Measurements from ENCODE around the gene EPB42. TPM values are rescaled to one million over a fixed set of nuclear protein-coding genes. Genes with fewer than 3 reads are reported as not detected.

Gene EPB42
- total and polyA plus RNA-seq, 2 of the 4 experiments (the other 2 are of a cell fraction) = not detected

- no peak overlapping the region for H2AK5ac ChIP-seq (ENCODE audit: low read depth, low read length)
- H3K14ac ChIP-seq (replicated peaks; ENCODE audit: low read depth, low read length) = no peak overlapping the region
- no peak for TF ChIP-seq NFE2L2 (IDR thresholded peaks at IDR 0.05; ENCODE audit: low read depth, low read length)
- TF ChIP-seq BHLHE40 (IDR thresholded peaks at IDR 0.05; ENCODE audit: low read depth, low read length) = no peak
- no peak for TF ChIP-seq CEBPB (IDR thresholded peaks at IDR 0.05; ENCODE audit: low read depth, low read length)
- TF ChIP-seq SMC3 (IDR thresholded peaks at IDR 0.05; ENCODE audit: low read depth, low read length) = no peak
- no peak for TF ChIP-seq RCOR1 (IDR thresholded peaks at IDR 0.05; ENCODE audit: insufficient replicate concordance, low read length)
- TF ChIP-seq MAFK (IDR thresholded peaks at IDR 0.05; ENCODE audit: low read depth, low read length) = no peak
- TF ChIP-seq POLR2A (IDR thresholded peaks at IDR 0.05; ENCODE audit: low read depth, low read length) = no peak
- TF ChIP-seq, protein P1, sequence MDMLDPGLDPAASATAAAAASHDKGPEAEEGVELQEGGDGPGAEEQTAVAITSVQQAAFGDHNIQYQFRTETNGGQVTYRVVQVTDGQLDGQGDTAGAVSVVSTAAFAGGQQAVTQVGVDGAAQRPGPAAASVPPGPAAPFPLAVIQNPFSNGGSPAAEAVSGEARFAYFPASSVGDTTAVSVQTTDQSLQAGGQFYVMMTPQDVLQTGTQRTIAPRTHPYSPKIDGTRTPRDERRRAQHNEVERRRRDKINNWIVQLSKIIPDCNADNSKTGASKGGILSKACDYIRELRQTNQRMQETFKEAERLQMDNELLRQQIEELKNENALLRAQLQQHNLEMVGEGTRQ (IDR thresholded peaks at IDR 0.05; ENCODE audit: low read depth, low read length) = no peak
- TF ChIP-seq RAD21 (IDR thresholded peaks at IDR 0.05; ENCODE audit: low read length) = no peak
- TF ChIP-seq RFX5 (IDR thresholded peaks at IDR 0.05; ENCODE audit: low read depth, low read length) = no peak
- TF ChIP-seq, protein P2, sequence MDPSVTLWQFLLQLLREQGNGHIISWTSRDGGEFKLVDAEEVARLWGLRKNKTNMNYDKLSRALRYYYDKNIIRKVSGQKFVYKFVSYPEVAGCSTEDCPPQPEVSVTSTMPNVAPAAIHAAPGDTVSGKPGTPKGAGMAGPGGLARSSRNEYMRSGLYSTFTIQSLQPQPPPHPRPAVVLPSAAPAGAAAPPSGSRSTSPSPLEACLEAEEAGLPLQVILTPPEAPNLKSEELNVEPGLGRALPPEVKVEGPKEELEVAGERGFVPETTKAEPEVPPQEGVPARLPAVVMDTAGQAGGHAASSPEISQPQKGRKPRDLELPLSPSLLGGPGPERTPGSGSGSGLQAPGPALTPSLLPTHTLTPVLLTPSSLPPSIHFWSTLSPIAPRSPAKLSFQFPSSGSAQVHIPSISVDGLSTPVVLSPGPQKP (IDR thresholded peaks at IDR 0.05; ENCODE audit: borderline replicate concordance, low read depth, low read length) = no peak
- TF ChIP-seq MXI1 (IDR thresholded peaks at IDR 0.05; ENCODE audit: borderline replicate concordance, low read depth, low read length) = no peak
- no peak for TF ChIP-seq CHD1 (IDR thresholded peaks at IDR 0.05; ENCODE audit: low read depth, low read length)
- TF ChIP-seq FOS (IDR thresholded peaks at IDR 0.05; ENCODE audit: low read depth, low read length) = no peak
- TF ChIP-seq MAZ (IDR thresholded peaks at IDR 0.05; ENCODE audit: borderline replicate concordance, low read depth, low read length) = no peak
- TF ChIP-seq, protein P3, sequence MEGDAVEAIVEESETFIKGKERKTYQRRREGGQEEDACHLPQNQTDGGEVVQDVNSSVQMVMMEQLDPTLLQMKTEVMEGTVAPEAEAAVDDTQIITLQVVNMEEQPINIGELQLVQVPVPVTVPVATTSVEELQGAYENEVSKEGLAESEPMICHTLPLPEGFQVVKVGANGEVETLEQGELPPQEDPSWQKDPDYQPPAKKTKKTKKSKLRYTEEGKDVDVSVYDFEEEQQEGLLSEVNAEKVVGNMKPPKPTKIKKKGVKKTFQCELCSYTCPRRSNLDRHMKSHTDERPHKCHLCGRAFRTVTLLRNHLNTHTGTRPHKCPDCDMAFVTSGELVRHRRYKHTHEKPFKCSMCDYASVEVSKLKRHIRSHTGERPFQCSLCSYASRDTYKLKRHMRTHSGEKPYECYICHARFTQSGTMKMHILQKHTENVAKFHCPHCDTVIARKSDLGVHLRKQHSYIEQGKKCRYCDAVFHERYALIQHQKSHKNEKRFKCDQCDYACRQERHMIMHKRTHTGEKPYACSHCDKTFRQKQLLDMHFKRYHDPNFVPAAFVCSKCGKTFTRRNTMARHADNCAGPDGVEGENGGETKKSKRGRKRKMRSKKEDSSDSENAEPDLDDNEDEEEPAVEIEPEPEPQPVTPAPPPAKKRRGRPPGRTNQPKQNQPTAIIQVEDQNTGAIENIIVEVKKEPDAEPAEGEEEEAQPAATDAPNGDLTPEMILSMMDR (conservative IDR thresholded peaks at IDR 0.05; ENCODE audit: low read depth, low read length) = no peak
- CTCF ChIA-PET = no interaction called here
- H4K91ac ChIP-seq (ENCODE audit: insufficient read depth, low read depth, low read length) = peak overlapping the region; percentile 2; the same call in 1 of the 2 replicates
- no peak overlapping the region for H2AK9ac ChIP-seq (replicated peaks; ENCODE audit: low read depth, low read length, poor library complexity)
- H3K27me3 ChIP-seq (ENCODE audit: control insufficient read depth, insufficient read depth, low read length) = peaks cover 29% of the 10 kb centered on the region
- H3K4me3 ChIP-seq (ENCODE audit: insufficient read depth, low read depth, low read length) = no peak overlapping the region
- H3K4ac ChIP-seq (ENCODE audit: low read depth, low read length) = no peak overlapping the region
- no CpG with 5 or more reads among the region's 2 CpGs for WGBS, 2 experiments (ENCODE audit: extremely low coverage in 2 of 2, insufficient read length in 1 of 2)
- intact Hi-C loops (cut with micrococcal nuclease) = no loop called here
- H4K20me1 ChIP-seq (ENCODE audit: insufficient read depth, low read length) = no peaks in the 10 kb centered on the region
- H3K4me2 ChIP-seq (ENCODE audit: low read depth, low read length) = no peak overlapping the region
- H3K4me1 ChIP-seq (ENCODE audit: control insufficient read depth, insufficient read depth, low read length) = peaks cover 2% of the 10 kb centered on the region; the same call in 1 of the 2 replicates
- no peak overlapping the region for H4K5ac ChIP-seq (ENCODE audit: low read depth, low read length)
- DNase-seq (no peak), ATAC-seq (ENCODE audit: low read depth) (peak; percentile 21)
- peak overlapping the region; percentile 53; the same call in 1 of the 2 replicates for H3K18ac ChIP-seq (ENCODE audit: low read depth, low read length)
- no peak overlapping the region for H3K56ac ChIP-seq (ENCODE audit: extremely low read depth, insufficient read depth, low read length)
- no peak overlapping the region for H3K27ac ChIP-seq (ENCODE audit: insufficient read depth, low read length)
- peak overlapping the region; percentile 71; the same call in 1 of the 2 replicates for H2BK120ac ChIP-seq (ENCODE audit: low read depth, low read length)
- peak overlapping the region; percentile 22 for H2BK5ac ChIP-seq (ENCODE audit: low read depth, low read length, poor library complexity, severe bottlenecking)
- H3K79me1 ChIP-seq (ENCODE audit: low read depth in 1 of 2, low read length in 2 of 2) = no peaks in the 10 kb centered on the region
- no peaks in the 10 kb centered on the region for H3K9me1 ChIP-seq (ENCODE audit: insufficient read depth, low read length)
- POLR2A ChIA-PET (ENCODE audit: unreplicated experiment) = no interaction called here
- dilution Hi-C loops (cut with HindIII; ENCODE audit: low sequenced_read_pairs, unreplicated experiment) = no loop called here
- no peaks in the 10 kb centered on the region for H3K36me3 ChIP-seq (ENCODE audit: control insufficient read depth, insufficient read depth, low read length)
- no TSS peak for BruUV-seq (replicated peaks)
- no peak overlapping the region for H2AFZ ChIP-seq (replicated peaks; ENCODE audit: low read length, poor library complexity)
- no peak overlapping the region for H4K8ac ChIP-seq (ENCODE audit: low read depth in 2 of 2, low read length in 2 of 2)
- H2BK20ac ChIP-seq (ENCODE audit: low read depth, low read length) = no peak overlapping the region
- in situ Hi-C loops (cut with MboI; ENCODE audit: low sequenced_read_pairs) = no loop called here
- H3K23ac ChIP-seq (ENCODE audit: low read depth, low read length) = no peak overlapping the region
- H3K9ac ChIP-seq (ENCODE audit: low read depth, low read length) = no peak overlapping the region
- H3K9me3 ChIP-seq (ENCODE audit: control insufficient read depth, insufficient read depth, low read length) = no peaks in the 10 kb centered on the region
- H2BK15ac ChIP-seq (ENCODE audit: low read depth, low read length) = no peak overlapping the region
Observed at GRCh38 chr15:43249236-43249635, 28.4 kb upstream of the EPB42 start.

Data from IMR-90 (cell line).